HG03103 (cell line): ENCODE data around the gene KTN1.

Experiments used
- ATAC-seq: cut with Tn5 transposase; IDR thresholded peaks from one replicate; pipeline ENCODE4 v1.9.1; 2021; ENCODE audit warnings: low read depth; ENCODE audit not compliant: unreplicated experiment

The KTN1 gene

DNA sequence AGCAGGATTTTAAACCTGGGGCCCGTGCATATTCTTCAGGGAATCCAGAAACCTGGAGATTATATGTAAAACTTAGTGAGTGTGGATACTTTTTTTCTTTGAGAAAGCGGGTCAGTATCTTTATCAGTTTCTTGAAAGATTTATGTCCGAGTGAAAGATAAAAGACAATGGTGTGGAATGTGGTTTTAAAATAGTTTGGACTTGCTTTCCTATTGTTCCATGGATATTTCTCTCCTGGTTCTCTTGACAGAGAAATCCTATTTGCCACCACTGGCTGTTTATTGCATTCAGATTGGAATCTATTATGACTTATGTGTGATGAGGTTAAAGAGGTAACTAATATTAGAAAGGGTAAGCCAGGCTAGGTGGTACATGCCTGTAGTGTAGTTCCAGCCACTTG is 27.4 kb downstream of the KTN1 start:
- no peak for ATAC-seq

DNA sequence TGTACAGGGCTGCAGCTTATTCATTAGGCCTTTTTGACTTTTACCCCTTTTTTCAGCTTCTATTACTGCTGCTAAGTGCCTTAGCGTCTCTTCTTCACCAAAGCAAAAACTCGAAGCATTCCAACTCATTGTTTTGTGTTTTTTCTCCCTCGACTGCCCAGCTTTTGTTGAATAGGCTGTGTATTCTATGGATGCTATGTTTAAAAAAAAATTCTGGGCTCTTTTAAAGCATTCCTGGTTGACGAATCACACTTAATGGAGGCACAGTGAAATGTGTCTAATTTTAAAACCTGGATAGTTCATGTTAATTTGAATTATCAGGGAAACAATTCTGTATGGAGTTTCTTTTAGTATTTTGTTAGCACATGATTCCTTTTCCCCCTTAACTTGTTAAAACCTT is 29.7 kb downstream of the KTN1 start:
- no peak for ATAC-seq

DNA sequence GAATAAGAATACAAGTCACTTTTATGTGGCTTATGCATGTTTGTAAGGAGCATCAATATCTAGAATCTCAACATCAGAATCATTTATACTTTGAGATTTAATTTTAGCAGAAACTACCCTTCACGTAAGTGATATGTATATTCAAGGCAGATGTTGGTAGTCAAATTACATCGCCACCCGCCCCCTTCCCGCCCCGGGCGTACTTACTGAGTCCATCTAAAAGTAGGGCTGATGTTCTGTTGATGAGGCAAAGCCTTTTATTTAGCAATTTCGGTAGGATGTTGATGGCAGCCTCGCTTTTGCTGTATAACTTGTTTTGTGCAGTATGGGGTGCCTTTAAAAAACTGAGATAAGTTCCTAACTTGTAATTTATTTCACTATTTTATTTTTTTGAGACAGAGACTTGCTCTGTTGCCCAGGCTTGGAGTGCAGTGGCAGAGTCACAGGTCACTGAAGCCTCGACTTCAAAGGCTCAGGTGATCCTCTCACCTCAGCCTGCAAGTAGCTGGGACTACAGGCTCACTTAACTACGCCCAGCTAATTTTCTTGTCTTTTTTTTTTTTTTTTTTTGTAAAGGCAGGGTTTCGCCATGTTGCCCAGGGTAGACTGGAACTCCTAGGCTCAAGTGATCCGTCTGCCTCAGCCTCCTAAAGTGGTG is 30.8 kb downstream of the KTN1 start:
- ATAC-seq, result no peak

DNA sequence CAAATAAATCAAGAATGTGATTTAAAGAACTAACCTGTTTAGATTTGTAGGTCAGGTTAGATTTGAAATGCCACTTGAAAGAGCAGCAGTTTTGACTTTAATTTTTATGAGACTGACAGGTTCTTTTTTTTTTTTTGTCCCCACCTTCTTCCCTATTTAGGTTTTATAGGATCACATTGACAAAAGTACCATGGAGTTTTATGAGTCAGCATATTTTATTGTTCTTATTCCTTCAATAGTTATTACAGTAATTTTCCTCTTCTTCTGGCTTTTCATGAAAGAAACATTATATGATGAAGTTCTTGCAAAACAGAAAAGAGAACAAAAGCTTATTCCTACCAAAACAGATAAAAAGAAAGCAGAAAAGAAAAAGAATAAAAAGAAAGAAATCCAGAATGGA is 31.9 kb downstream of the KTN1 start:
- no peak for ATAC-seq

DNA sequence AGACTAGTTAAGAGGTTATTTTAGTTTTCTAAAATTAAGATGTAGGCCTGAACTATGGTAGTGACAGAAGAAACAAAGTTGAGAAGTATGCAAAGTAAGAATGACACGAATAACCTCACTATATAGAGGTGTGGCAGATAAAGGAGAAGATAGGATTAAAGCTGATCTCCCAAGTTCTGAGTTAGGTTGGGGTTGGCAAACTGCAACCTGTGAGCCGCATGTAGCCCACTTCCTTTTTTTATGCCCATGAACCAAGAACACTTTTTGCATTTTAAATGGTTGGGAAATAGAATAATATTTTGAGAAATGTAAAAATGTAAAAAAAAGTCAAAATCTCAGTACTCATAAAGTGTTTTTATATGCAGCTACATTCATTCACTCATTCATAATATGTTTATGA is 34.3 kb downstream of the KTN1 start:
- no peak for ATAC-seq

DNA sequence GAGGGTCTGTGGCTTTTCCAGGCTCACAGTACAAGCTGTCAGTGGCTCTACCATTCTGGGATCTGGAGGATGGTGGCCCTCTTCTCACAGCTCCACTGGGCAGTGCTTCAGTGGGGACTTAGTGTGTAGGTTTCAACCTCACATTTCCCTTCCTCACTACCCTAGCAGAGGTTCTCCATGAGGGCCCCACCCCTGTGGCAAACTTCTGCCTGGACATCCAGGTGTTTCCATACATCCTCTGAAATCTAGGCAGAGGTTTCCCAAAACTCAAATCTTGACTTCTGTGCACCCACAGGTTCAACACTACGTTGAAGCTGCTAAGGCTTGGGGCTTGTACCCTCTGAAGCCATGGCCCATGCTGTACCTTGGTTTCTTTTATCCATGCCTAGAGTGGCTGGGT is 40.3 kb downstream of the KTN1 start:
- no peak for ATAC-seq

DNA sequence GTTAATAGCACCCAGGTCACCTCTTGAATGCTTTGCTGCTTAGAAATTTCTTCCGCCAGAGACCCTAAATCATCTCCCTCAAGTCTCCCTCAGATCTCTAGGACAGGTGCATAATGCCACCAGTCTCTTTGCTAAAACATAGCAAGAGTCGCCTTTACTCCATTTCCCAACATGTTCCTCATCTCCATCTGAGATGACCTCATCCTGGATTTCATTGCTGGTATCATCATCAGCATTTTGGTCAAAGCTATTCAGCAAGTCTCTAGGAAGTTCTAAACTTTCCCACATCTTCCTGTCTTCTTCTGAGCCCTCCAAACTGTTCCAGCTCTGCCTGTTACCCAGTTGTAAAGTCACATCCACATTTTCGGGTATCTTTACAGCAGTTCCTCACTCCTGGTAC is 41.0 kb downstream of the KTN1 start:
- ATAC-seq, result no peak

DNA sequence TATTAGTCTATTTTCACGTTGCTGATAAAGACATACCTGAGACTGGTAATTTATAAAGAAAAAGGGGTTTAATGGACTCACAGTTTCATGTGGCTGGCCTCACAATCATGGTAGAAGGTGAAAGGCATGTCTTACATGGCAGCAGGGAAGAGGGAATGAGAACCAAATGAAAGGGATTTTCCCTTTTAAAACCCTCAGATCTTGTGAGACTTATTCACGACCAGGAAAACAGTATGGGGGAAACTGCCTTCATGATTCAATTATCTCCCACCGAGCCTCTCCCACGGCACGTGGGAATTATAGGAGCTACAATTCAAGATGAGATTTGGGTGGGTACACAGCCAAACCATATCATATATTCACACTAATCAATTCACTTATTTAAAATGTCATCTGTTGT is 41.4 kb downstream of the KTN1 start:
- ATAC-seq, result no peak

DNA sequence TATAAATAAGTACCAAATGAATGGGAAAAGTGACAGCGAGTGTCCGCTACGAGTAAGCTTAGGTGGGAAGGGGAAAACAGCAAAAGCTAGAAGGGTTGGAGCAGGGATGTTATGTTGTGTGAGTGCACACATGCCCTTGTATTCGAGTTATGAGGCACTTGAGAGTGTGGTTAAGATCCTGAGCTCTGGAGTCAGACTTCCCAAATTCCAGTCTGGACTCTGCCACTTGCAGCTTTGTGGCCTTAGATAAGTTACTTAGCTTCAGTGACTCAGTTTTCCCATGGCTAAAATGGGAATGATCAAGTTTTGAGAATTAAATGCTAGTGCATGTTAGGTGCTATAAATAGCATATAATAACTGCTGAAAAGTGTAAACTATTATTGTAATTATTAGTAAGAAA is 44.9 kb downstream of the KTN1 start:
- ATAC-seq, result no peak

DNA sequence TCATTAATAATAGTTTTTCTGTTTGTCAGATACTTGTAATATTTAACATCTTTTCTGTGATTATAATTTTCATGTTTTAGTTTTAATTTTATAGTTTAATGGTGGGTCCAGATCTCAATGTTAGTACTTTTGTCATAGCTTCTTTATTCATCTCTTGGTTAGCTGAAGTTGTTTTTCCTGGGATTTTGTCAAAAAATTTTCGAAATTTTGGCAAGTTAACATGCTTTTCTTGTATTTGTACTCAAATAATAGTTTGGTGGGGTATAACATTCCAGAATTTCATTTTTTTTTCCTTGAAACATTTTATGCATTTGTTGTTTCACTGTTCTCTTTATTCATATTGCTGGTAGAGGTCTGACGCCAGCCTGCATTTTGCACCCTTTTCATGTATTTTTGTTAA is 45.5 kb downstream of the KTN1 start:
- ATAC-seq, result no peak

DNA sequence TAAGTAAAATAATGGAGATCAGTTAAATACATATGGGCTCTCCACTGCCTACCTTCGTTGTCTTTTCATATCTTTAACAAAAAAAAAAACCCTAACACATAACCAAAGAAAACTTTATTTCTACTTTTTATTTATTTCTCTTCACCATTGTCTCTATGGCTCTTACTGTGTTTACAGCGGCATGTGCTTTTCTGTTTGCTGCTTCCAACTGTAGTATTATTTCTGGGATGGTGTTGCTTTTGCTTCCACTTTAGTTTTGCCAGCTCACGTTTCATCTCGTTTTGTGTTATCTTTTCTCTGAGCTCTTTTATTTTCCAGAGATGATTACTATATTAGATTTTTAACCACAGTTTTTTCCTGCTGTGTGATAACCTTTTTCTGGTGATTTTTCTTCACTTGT is 46.1 kb downstream of the KTN1 start:
- no peak for ATAC-seq

DNA sequence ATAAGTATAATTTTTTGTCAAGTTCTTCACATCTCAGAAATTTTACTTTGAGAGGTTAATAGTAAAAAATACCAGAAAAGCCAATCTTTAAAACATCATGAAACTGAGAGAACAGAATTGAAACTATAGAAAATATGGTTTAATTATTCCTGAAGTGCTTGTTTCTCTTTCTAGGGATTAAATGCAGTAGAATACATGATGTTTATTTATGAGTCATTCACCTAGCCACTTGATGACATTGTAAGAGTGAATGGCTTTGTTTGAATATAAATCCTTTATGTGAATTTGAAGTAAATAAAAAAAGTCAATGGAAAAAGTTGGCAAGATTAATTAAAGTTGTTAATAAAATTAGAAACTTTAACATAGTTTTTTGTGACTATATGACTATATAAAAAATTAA is 48.4 kb downstream of the KTN1 start:
- no peak for ATAC-seq

DNA sequence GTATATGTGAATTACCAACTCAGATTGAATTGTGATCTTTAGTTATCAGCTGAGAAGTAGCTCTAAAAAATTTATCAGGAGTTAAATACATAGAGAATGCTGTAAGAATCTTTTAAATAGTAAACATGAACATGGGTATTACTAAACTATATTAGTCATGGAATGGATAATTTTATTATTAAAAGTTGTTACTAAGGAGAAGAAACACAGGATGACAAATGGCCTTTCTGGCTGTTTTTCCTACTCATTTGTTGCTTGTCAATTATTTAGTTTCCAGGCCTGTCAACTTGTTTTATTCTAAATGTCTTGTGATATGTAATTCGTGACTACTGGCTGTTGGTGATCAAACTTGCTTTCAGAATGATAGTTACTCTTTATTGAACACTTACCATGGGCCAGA is 58.7 kb downstream of the KTN1 start:
- no peak for ATAC-seq

DNA sequence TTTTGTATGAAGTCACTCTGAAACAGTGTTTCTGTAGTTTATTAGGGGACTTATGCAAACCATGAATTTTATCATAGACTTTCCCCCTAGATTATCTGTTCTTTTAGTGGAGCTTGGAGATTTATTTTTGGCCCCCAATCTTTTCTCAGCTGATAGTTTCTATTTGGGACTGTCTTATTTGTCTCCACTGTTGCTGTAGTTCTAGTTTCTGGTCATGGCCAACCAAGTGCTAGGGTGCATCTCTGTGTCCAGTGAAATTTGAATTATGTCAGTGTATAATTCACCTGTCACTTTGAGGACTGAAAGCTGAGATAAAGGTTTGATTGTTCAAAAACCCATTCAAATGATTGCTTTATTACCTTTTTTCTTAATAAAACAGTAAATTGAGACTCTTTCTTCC is 61.3 kb downstream of the KTN1 start:
- ATAC-seq, result no peak

DNA sequence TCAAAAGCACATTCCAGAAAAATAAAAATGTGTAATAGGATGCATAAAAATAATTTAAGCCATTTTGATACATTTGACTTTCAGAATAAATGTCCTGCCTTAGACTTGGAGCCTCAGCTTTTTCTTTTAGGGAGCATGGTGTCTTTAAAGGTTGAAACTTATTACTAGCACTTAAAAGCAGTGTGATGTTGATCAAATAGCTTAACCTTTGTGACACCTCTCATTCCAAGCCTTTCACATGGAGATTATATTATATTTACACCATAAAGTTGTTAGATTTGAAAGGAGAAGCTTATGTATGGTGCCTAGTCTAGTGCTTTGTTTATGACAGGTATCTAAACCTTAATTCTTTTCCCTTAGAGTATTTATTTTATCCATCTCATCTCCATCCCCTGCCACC is 61.9 kb downstream of the KTN1 start:
- no peak for ATAC-seq

DNA sequence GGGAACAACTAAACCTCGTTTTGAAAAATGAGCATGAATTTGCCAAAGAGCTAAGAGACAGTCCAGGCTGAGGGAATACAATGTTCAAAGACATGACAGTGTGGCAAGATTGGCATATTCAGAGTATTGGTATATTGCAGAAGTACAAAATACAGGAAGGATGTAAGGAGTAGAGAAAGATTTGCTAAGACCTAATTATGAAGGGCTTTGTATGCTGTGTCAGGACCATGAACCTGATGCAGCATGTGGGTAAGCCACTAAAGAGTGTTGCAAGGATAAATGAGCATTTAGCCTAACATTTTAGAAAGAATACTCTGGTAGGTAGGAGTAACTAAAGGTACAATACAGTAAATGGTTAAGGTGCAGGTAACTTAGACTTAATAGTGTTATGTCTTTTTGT is 65.1 kb downstream of the KTN1 start:
- no peak for ATAC-seq

DNA sequence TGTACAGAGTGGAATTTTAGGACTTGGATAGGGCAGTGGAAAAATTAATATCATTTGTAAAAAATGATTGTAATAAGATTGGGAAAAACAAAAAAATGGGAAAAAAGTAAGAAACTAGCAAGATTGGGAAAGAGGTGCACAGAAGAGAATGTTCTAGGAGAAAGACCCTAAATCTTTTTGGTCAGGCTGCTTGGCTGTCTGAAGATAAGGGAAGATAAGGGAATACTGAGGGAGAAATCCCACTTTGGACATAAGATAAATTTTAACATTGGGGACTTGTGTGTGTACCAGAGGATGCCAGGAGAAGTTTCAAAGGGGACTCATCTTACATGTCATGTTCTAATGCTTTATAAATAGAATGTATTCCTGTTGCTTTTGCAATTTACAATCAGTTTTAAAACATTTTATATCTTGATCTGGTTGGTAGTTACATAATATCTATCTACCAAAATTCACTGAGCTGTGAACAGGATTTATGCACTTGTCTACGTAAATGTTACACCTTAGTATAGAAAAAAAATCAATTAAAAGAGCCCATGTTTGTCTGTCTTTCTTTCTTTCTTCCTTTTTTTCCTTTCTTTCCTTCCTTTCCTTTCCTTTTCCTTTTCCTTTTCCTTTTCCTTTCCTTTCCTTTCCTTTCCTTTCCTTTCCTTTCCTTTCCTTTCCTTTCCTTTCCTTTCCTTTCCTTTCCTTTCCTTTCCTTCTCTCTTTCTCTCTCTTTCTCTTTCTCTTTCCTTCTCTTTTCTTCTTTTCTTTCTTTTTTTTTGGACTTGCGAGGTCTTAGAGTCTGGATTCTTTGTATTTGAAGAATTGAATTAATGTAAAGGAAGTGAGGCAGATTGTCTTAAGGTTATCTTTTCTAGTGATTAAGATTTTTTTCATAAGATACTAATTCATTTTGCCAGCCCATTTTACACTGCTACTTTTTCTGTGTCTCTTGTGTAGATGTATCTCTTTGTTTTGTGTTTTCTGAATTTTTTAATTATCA is 66.1 kb downstream of the KTN1 start:
- ATAC-seq, result no peak

DNA sequence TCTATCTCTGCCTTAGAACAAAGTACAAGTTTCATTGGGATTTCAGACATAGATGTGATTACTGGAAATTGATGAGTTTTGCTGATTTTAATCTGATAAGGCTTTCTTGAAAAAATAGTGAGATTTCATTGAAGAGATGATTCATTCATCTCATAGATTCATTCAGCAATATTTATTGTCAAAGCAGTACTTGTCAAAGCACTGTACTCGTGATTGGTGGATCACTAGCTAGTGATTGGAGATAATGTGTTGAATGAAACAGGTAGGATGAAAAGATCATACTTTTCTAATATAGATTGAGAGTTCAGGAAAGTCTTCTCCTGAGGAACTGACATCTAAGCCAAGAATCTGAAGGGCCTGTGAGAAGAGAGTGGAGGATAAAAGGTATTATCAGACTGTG is 71.0 kb downstream of the KTN1 start:
- ATAC-seq, result no peak

DNA sequence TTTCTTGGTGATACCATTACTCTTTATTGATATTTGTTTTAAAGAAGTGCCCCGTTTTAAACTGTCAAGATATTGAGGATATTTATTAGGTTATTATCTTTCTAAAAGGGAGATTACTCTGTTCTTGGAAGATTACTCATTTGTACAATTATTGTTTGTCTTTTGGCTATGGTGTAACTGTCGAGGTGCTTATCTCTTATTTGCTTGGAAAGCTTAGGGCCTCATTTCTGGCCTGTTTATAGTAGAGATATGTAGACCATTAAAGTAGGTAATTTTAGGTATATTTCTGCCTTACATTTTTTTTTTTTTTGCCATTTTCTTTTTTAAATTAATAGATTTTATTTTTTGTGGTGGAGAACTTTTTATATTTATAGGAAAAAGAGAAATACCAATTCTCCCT is 74.2 kb downstream of the KTN1 start:
- ATAC-seq, result no peak

DNA sequence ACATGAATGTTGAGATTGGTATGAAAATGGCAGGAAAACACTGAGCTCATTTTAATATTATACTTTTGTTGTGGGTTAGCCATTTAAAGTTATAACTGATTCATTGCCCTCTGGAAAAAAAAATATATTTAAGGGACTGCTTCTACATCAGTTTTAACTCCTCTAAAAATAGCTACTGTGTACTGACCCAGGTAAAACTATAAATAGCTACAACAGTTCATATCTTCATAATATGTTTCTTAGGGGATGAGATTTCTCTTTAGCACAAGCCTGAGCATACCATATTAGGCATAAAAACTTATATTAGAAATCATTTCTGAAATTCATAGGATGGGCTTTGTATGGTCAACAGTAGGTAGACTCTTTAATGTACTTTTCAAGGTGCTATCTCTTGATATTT is 81.0 kb downstream of the KTN1 start:
- ATAC-seq, result no peak

DNA sequence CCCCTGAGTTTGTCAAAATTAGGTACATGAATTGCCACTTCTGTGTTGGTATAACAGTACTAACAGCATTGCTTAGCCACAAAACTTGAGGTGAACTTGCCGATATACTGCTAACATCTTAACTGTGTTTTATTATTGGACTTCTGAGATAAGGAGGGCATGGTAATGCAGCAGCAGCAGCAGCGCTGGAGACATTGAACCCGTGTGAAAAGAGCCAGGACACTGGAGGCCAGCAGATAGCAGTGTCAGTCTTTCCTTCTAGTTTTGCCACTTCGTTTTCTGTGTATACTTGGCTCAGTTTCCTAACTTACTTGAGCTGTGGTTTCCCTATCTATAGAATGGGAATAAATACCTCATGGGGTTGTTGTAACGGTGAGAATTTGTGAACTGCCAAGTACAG is 82.7 kb downstream of the KTN1 start:
- ATAC-seq, result no peak

DNA sequence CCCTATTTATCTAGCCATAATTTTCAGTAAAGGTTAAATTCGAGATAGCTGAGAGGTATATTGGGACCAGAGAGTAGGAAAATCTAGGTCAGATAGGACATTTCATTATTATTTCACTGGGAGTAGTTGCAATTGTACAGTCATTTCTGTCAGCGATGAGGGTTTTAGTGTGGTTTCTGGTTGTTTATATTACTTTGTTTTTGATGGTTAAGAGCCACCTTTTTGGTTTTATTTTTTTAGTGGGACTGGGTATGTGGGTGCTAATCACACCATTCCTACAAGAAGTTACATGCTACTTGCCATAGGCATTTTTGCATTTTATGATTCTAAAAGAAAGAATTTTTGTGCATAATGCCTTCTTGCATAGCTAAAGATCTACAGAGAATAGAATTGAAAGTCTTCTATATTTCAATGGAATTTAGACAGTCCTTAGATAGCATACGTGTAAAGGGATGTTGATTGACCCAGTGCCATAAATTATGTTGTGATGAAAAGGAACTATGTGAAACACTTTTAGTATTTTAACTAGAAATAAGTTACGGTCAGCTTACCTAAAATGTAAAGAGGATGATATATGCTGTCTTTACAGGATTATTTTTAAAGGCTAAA is 85.2 kb downstream of the KTN1 start:
- no peak for ATAC-seq
